VCaP (cell line): ENCODE measurements around the gene CFAP206.

ENCODE experiments used
- H3K27ac ChIP-seq: fragments of 450-650 bp; 2 replicates; pipeline ENCODE4 v1.5.1; 2017
- TF ChIP-seq, protein P1 (sequence below): fragments of 450-650 bp; conservative IDR thresholded peaks from 2 replicates; pipeline ENCODE4 v1.5.1; 2017; ENCODE audit warnings: mild to moderate bottlenecking, moderate library complexity

The CFAP206 gene

DNA sequence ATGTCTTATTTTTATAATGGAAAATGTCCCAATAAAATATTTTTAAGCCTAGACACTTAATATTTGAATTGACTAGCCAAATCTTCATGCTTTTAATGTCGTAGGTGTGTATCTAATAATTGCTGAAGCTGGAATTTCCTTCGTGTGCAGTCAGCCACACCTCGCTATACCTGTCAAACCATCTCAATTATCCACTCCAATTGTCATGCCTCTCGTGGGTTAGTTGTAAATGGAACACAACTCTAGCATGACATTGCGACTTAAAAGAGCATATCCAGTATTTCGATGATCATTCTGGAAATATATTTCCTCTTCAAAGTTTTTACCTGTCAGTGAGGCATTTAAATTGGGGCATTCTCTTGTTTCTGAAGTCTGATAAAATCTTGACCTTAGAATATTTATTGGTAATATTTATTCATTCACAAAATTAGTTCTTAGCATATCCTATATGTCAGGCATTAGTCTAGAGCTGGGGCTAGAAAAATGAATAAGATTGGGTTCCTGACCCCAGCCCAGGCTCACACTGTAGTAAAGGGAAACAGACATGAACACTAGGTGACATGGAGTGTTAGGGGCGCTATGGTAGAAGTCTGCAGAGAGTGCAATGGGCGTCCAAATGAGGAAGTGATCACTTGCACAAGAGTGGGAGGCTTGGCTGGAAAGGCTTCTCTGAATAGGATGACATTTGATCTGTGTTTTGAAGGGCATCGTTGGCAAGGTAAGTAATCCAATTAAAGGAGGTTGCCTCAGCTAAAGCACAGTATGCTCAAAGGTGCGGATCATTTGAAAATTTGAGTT is 11.0 kb upstream of the CFAP206 start:
- H3K27ac ChIP-seq, result no peak overlapping the region
- TF ChIP-seq, protein P1, sequence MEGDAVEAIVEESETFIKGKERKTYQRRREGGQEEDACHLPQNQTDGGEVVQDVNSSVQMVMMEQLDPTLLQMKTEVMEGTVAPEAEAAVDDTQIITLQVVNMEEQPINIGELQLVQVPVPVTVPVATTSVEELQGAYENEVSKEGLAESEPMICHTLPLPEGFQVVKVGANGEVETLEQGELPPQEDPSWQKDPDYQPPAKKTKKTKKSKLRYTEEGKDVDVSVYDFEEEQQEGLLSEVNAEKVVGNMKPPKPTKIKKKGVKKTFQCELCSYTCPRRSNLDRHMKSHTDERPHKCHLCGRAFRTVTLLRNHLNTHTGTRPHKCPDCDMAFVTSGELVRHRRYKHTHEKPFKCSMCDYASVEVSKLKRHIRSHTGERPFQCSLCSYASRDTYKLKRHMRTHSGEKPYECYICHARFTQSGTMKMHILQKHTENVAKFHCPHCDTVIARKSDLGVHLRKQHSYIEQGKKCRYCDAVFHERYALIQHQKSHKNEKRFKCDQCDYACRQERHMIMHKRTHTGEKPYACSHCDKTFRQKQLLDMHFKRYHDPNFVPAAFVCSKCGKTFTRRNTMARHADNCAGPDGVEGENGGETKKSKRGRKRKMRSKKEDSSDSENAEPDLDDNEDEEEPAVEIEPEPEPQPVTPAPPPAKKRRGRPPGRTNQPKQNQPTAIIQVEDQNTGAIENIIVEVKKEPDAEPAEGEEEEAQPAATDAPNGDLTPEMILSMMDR, result no peak

DNA sequence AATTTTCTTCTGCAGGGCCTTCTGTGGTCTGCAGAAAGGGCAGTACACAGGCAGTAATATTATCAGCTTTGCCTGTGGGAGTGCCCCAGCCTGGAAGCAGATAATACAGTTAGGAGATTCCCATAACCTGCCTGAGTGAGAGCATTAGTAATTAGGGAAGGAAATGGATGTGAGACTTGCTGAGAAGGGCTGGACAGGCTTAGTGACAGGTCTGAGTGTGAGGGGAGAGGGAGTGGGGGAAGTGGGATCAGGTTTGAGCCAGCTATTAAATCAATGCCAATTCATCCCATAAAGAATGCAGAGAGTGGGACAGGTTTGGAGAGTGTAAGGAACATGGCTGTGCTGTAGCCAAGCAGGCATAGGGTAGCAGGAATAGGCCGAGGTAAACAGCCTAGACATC is 10.1 kb upstream of the CFAP206 start:
- TF ChIP-seq, protein P1, result no peak

DNA sequence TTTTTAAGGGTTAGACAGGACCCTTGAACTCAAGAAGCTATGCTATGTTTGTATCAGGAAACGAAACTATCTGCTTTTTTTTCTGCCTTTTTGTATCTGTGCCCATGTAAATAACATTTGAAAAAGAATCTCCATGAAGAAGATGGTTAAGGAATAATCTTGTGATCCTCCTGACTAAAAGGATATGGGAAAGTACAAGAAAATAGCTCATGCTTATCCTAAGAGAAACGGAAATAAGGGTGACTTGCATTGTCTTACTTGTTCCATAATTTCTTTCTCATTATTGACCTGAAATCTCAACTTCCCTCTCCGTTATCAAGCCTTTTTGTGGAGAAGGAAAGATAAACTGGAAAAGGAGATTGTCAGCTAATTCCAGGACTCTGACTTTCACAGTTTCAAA is 5.9 kb upstream of the CFAP206 start:
- no peak overlapping the region for H3K27ac ChIP-seq
- TF ChIP-seq, protein P1, result no peak

More for the DNA sequence above, 10.1 kb upstream of the CFAP206 start:
- no peak overlapping the region for H3K27ac ChIP-seq

DNA sequence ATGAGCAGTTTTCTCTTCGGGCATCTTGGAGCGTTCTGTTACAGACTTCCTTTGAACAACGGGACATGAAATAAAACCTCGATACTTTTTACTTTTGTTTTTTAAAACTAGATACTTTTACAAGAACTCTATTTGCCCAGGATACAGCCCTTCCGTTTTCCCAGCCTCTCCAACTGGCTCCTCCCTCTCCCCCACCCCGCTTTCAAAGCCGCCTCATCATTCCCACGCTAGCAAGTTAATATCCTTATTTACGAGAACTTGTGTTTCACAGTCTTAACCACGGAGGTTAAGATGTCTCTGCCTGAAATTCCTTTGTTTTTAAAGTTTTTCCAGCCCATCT is 241 bp upstream of the CFAP206 start:
- TF ChIP-seq, protein P1, result no peak
- peak overlapping the region; percentile 73 for H3K27ac ChIP-seq

DNA sequence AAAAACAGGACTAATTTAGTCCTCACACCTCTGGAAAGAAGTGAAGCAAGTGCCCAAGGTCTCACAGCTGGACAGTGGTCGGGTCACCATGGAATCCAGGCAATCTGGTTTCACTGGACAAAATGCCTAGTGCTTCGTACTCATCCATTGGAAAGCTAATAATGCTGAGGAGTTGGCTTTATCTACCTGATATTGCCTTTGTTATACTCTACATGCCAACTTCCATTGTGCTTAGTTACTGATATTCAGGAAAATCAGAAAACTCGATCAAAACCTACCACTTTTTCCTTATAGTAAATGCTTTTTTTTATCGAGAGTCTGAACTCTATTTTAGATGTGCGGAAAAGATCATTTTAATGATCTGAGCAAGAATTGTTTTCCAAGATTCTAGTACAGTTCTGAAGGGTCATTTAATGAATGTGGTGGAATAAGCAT is 966 bp downstream of the CFAP206 start:
- H3K27ac ChIP-seq, result peak overlapping the region; percentile 73
- TF ChIP-seq, protein P1, result no peak

DNA sequence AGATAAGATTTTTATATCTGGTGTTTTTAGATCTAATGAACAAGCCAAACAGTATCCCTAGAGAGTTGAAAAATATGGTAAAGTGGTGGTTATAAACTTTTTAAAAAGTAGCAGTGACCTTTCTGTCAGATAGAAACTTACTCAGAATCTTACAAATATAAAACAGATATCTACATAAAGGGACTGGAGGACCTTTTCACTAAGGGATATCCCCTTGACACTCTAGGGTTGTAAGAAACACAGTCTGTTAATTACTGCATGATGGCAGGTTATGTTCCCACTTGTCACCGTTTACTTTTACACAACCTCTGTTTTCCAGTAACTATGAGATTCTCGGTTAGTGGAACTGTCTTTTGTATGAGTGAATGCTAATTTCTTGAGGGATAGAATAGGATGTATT is 11.5 kb downstream of the CFAP206 start:
- TF ChIP-seq, protein P1, result no peak
- peak overlapping the region; percentile 44 for H3K27ac ChIP-seq

DNA sequence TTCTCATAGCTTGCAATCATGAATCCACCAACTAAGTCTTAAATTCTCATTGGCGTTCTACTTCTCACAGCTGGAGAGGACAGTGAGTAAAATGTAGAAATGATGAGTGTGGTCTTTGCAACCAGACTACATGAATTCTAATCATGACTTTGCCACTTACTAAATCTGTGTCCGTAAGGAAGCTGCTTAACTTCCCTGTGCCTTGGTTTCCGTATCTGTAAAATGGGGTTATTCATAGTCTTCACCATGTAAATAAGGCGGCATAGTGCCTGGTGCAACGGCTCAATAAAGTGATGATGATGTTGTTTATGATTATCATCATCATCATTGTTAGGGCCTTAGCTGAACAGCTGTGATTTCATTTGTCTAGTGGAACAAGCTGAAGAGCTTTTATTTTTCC is 12.6 kb downstream of the CFAP206 start:
- no peak overlapping the region for H3K27ac ChIP-seq
- TF ChIP-seq, protein P1, result no peak
